Hepatocyte (in vitro differentiated cells): ENCODE results near the gene DAAM1. TPM values are rescaled to one million over a fixed set of nuclear protein-coding genes. Genes with fewer than 3 reads are reported as not detected.

ENCODE experiments used
- DNase-seq: peaks from one replicate; pipeline ENCODE4 v3.0.0-alpha.2; 2016; ENCODE audit warnings: low spot score
- H2AFZ ChIP-seq: fragments of 200-600 bp; sonication (generic); 2 replicates; pipeline ENCODE4 v1.6.0; 2016; ENCODE audit warnings: antibody characterized with exemption, mild to moderate bottlenecking
- H3K27ac ChIP-seq: fragments of 200-600 bp; sonication (generic); 2 replicates; pipeline ENCODE4 v1.5.1; 2016; ENCODE audit warnings: mild to moderate bottlenecking
- H3K27me3 ChIP-seq: fragments of 200-600 bp; sonication (generic); 2 replicates; pipeline ENCODE4 v1.6.1; 2016
- H3K36me3 ChIP-seq: fragments of 200-600 bp; sonication (generic); replicated peaks from 2 replicates; pipeline ENCODE4 v1.5.1; 2016; ENCODE audit warnings: low read depth; ENCODE audit not compliant: insufficient read depth
- H3K4me1 ChIP-seq: fragments of 200-600 bp; sonication (generic); 2 replicates; pipeline ENCODE4 v1.5.1; 2016; ENCODE audit warnings: mild to moderate bottlenecking, moderate library complexity; ENCODE audit not compliant: insufficient read depth
- H3K4me2 ChIP-seq: fragments of 200-600 bp; sonication (generic); 2 replicates; pipeline ENCODE4 v1.6.0; 2016
- H3K4me3 ChIP-seq: fragments of 200-600 bp; sonication (generic); 2 replicates; pipeline ENCODE4 v1.5.1; 2016; ENCODE audit warnings: mild to moderate bottlenecking
- H3K79me2 ChIP-seq: fragments of 200-600 bp; sonication (generic); 2 replicates; pipeline ENCODE4 v1.6.0; 2017; ENCODE audit warnings: mild to moderate bottlenecking
- H3K9me2 ChIP-seq: fragments of 200-600 bp; sonication (generic); replicated peaks from 2 replicates; pipeline ENCODE4 v1.6.0; 2017; ENCODE audit warnings: mild to moderate bottlenecking; ENCODE audit not compliant: insufficient read depth
- H3K9me3 ChIP-seq: fragments of 200-600 bp; sonication (generic); 2 replicates; pipeline ENCODE4 v1.5.1; 2016; ENCODE audit warnings: low read depth, mild to moderate bottlenecking
- H4K20me1 ChIP-seq: fragments of 200-600 bp; sonication (generic); 2 replicates; pipeline ENCODE4 v1.6.0; 2016; ENCODE audit warnings: mild to moderate bottlenecking; ENCODE audit not compliant: insufficient read depth, poor library complexity, severe bottlenecking
- EZH2 ChIP-seq: fragments of 200-600 bp; sonication (generic); IDR thresholded peaks from 2 replicates; pipeline ENCODE4 v1.6.1; 2016; ENCODE audit warnings: antibody characterized with exemption, mild to moderate bottlenecking, borderline replicate concordance
- EZH2phosphoT487 ChIP-seq: fragments of 200-600 bp; sonication (generic); IDR thresholded peaks from one replicate; pipeline ENCODE4 v1.6.1; 2018; ENCODE audit warnings: antibody characterized with exemption, mild to moderate bottlenecking, low read depth, moderate library complexity; ENCODE audit not compliant: unreplicated experiment, severe bottlenecking
- WGBS: methylation state at CpG from one replicate; pipeline ENCODE4 v1.1.6; 2016; ENCODE audit warnings: low lambda C conversion rate; ENCODE audit errors: missing lambda C conversion rate; 5-methylcytosine and 5-hydroxymethylcytosine counted together
- polyA plus RNA-seq: library from polyadenylated mRNA; unstranded; fragments of >200 nt; fragmentation: Nextera tagmentation; extraction: Ambion mirVana; gene quantifications from 2 replicates; pipeline ENCODE4 v1.2.1, GENCODE V29; 2016
- total RNA-seq: library from RNA; depleted of rRNA; stranded (reverse); fragments of >200 nt; gene quantifications from 2 replicates; pipeline ENCODE4 v1.2.3, GENCODE V29; 2014
- TF ChIP-seq, protein P1 (sequence below): fragments of 200-600 bp; sonication (generic); IDR thresholded peaks from 2 replicates; pipeline ENCODE4 v1.5.1; 2016; ENCODE audit warnings: antibody characterized with exemption, mild to moderate bottlenecking; ENCODE audit not compliant: poor library complexity

DAAM1 gene
- total and polyA plus RNA-seq, 2 experiments from 2014 or later: 21.6 to 23.7 TPM

DNA sequence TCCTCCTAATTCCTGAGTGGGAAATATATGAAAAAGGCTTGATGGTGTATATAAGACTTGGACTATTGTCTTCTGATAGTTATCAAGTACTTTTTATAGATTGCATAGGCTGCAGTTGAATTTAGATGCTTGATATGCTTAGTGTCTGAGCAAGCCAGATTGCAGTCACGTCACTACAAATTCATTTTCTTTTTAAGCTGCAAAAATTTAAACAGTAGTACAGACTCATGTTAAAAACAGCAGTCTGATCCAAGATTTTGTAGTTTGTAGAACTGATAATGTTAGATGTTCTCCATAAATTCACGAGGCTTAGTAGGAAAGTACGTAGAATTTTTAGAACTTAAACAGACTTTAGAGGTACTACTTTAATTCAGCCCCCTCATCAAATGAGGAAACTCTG is 150.3 kb downstream of the DAAM1 start:
- Histone ChIP-seq H4K20me1 (no peaks in the 10 kb centered on the region), H3K27me3 (no peaks in the 10 kb centered on the region), H2AFZ (no peak overlapping the region), H3K4me1 (peaks cover 12% of the 10 kb centered on the region), H3K9me2 (no peaks in the 10 kb centered on the region), H3K36me3 (no peaks in the 10 kb centered on the region), H3K9me3 (no peaks in the 10 kb centered on the region), H3K4me3 (no peak overlapping the region), H3K79me2 (no peaks in the 10 kb centered on the region), H3K27ac (no peak overlapping the region), H3K4me2 (no peak overlapping the region)
- TF ChIP-seq, protein P1, sequence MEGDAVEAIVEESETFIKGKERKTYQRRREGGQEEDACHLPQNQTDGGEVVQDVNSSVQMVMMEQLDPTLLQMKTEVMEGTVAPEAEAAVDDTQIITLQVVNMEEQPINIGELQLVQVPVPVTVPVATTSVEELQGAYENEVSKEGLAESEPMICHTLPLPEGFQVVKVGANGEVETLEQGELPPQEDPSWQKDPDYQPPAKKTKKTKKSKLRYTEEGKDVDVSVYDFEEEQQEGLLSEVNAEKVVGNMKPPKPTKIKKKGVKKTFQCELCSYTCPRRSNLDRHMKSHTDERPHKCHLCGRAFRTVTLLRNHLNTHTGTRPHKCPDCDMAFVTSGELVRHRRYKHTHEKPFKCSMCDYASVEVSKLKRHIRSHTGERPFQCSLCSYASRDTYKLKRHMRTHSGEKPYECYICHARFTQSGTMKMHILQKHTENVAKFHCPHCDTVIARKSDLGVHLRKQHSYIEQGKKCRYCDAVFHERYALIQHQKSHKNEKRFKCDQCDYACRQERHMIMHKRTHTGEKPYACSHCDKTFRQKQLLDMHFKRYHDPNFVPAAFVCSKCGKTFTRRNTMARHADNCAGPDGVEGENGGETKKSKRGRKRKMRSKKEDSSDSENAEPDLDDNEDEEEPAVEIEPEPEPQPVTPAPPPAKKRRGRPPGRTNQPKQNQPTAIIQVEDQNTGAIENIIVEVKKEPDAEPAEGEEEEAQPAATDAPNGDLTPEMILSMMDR: no peak
- no peak for TF ChIP-seq EZH2
- TF ChIP-seq EZH2phosphoT487: no peak
- 89% methylated on average over 3 of the region's 3 CpGs for WGBS
- DNase-seq: no peak

DNA sequence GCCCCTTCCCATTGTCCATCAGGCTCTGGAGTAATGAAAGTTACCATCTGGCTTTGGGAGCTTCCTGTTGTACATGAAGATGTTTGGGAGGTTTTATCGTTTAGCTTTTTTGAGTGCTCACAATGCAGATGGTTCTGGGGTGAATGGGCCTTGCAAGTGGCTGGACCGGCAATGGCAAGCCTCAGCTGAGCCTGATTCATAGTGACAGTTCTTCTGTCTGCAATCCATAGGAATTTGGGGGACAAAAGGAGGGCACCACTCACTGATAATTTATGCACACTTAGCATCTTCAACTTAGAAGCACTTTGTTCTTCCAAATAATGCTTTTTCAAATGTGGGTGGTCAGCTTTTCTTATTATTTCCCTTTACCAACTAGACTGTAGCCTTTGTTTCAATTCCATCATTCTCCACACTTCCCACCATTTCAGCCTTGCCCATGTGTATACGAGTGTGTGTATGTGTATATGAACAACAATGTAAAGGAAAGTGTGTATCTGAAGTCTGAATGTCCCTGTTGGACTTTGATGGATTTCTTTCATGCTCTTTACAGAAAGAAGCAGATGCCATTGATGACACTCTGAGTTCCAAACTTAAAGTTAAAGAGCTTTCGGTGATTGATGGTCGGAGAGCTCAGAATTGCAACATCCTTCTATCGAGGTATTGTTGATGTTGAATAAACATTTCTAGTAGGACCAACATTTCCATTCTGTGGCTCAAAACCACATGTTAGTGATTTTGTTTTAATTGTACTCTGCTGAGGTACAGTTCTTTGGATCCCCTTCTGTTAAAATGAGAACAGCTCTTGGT is 151.3 kb downstream of the DAAM1 start:
- Histone ChIP-seq H3K4me1 (peaks cover 12% of the 10 kb centered on the region), H3K79me2 (no peaks in the 10 kb centered on the region), H3K27ac (peak overlapping the region; percentile 48), H2AFZ (no peak overlapping the region), H4K20me1 (no peaks in the 10 kb centered on the region), H3K36me3 (no peaks in the 10 kb centered on the region), H3K27me3 (no peaks in the 10 kb centered on the region), H3K4me3 (no peak overlapping the region), H3K9me2 (no peaks in the 10 kb centered on the region), H3K9me3 (no peaks in the 10 kb centered on the region), H3K4me2 (no peak overlapping the region)
- 85% methylated on average over 6 of the region's 6 CpGs for WGBS
- no peak for DNase-seq
- TF ChIP-seq EZH2 (no peak), EZH2phosphoT487 (no peak)
- TF ChIP-seq, protein P1: no peak

DNA sequence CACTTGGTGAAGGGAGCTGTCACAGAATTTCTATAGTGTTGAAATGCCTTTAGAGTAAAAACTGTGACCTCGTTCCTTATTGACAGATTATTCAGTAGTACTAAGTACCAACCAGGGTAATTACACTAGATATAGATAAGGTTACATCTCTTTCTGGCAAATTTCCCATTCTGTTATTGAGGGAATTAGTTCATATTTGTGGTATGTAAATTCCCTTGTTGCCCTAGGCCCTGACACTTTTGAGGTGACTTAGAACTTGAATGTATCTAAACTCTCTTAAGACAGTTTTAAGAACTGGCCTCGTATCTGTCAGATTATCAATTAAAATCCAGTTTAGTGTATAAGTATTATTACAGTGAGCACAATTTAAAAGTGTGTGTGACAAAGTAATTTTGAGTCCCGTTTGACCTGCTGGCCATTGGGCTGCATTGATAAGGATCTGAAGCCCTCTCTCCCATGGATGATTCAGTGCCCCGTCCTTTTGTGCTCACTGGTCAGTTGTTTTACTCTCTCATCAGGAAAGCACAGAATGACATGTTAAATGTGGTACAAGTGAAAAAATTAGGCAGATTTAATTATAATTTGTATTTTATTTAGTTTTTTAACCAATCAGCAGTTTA is 153.5 kb downstream of the DAAM1 start:
- Histone ChIP-seq H3K27me3 (no peaks in the 10 kb centered on the region), H3K4me3 (no peak overlapping the region), H3K4me2 (no peak overlapping the region), H3K36me3 (no peaks in the 10 kb centered on the region), H3K4me1 (peaks cover 16% of the 10 kb centered on the region), H3K79me2 (no peaks in the 10 kb centered on the region), H2AFZ (no peak overlapping the region), H4K20me1 (no peaks in the 10 kb centered on the region), H3K9me3 (no peaks in the 10 kb centered on the region), H3K9me2 (no peaks in the 10 kb centered on the region), H3K27ac (no peak overlapping the region)
- DNase-seq: no peak
- no peak for TF ChIP-seq EZH2
- no peak for TF ChIP-seq EZH2phosphoT487
- TF ChIP-seq, protein P1: no peak
- 69% methylated on average over 4 of the region's 4 CpGs for WGBS
